Cerebellar nuclear complex (tissue), 1 donor: Measurements from ENCODE around the gene ATP6AP1.

Source experiments
- DNase-seq, 2 experiments: peaks; one replicate each; lab custom pipeline; 2025; lab: John Stamatoyannopoulos, UW

Gene ATP6AP1

DNA sequence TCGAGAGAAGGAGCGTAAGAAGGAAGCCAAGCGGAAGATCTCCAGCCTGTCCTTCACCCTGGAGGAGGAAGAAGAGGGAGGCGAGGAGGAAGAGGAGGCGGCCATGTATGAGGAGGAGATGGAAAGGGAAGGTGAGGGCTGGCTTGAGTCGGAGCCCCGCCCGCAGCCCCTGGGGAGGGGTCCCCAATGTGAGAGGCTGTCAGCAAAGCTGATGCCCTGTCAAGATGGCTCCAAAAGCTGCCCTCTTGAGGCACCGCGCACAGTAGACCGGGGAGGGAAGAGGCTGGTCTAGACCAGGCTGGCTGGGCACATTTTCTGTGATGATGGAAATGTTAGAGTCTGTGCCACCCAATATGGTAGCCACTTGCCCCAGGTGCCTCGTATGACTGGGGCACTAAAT lies 18.0 kb downstream of the ATP6AP1 start:
- DNase-seq = no peak

DNA sequence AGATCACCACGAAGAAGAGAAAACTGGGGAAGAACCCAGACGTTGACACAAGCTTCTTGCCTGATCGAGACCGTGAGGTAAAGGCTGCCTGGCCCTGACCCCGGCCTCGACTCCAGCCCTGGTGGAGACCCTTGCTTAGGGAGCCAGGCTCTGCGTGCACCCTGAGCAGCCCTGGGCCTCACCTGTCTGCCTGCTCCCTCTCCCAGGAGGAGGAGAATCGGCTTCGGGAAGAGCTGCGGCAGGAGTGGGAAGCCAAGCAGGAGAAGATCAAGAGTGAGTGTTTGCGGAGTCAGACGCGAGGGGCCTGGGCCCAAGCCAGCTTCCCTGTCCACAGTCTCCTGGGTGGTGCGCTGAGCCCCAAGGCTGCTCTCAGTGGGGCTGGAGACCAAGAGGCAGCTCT lies 20.0 kb downstream of the ATP6AP1 start:
- no peak for DNase-seq

DNA sequence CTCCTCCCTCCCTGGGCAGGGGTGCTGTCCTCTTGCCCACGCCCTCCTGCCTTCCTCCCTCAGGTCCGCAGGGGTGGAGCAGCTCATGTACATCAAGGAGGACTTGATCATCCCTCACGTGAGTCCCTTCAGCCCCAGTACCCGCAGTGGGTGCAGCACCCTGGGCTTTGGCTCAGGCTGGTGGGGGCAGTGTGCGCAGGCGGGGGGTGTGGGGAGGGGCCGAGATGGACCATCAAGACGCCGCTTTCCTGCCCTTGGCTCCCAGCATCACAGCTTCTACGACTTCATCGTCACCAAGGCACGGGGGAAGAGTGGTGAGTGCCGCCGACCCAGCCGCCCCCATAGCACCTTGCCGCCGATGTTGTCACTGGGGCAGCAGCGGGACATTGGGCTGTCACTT lies 21.1 kb downstream of the ATP6AP1 start:
- DNase-seq = no peak

DNA sequence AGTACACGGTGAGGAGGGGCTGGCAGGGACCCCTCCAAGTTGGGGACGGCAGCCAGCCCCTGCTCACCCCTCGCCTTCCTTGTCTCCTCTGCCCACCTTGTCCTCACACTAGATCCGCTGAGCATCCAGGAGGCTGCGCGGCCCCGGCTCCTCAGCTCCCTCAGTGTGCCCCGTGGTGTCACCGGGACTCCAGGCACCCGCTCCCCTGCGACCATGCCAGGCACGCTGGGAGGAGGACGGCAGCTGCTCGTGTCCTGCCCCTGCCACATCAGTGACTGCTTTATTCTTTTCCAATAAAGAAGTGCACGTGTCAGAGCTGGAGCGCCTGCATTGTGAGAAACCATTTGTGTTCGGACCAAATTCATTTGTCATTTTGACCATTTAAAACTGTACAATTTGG lies 21.8 kb downstream of the ATP6AP1 start:
- no peak for DNase-seq

DNA sequence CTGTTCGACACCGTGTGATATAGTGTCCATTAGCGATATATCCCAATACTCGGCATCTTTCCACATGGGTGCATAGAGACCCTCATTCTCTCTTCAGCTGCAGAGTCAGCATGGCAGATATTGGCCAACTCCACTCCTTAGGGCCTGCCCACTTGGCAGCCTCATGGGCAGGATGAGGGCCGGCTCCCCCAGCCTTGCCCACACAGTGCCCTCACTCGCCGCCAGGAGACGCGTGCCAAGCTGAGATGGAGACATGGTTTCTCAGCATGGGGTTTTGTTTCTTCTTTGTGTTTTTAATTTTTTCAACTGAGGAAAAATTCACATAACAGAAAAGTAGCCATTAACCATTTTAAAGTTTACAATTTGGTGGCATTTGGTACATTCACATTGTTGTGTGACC lies 24.3 kb downstream of the ATP6AP1 start:
- DNase-seq = no peak

DNA sequence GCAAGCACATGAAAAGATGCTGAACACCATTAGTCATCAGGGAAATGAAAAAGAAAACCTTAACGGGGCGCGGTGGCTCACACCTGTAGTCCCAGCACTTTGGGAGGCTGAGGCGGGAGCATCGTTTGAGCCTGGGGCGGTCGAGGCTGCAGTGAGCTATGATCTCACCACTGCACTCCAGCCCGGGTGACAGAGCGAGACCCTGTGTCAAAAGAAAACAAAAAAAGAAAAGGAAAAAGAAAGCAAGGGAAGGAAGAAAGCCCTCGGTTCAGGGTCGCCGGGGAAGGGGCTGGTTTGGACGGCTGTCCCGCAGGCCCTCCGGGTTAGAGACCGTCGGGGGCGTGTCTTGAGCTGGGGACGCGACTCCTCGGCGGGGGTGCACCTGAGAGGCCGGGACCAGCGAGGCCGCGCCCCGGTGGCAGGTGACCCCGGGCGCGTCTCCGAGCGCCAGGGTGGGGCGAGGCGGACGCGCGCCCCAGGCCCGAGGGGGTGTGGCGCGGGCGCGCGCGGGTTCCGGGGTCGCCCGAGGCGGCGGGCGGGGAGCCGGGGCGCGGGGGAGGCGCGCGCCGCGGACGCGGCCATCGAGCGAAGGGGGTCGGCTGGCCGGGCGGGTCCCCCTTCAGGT lies 29.1 kb downstream of the ATP6AP1 start:
- no peak for DNase-seq

DNA sequence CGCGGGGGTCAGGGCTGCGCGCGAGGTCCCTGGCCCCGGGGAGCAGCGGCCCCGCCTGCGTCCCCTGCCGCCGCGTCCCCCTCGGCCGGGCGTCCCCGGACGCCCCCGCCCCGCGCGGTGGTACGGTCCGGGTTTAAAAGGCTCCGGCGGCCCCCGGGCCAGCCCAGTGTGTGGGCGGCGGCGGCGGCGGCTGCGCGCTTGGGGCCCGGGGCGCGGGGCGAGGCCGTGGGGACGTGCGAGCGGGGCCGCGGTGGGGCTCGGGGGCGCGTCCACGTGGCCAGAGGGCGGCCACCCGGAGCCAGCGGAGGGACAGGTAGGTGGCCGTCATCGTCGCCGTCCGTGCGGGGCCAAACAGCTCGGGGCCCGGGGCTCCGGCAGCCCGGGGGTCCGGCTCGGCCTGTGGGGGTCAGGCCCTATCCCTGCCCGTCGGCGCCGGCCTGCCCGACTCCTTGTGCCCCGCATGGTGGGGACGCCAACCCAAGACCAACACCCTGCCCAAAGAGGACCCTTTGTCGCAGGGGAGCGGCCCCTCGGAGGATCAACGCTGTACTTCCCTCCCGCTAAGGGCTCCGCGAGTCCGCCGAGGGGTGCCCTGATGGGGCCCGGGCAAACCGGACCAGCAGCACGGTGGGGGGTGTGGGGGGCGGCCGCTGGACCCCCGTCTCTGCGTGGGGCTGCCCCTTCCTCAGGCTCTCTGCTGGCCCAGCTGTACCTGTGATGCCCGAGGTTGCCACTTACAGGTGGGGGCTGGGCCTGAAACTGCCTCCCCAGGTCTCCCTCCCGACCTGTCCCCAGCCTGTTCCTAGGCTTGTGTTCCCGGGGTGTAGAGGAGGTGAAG lies 29.9 kb downstream of the ATP6AP1 start, which contains the start of gene PLXNA3:
PLXNA3 (plus strand) TSS at position 166 of the 838 bp plus-strand sequence. CDS start 1,903 bp downstream, outside the sequence.
- no peak for DNase-seq

DNA sequence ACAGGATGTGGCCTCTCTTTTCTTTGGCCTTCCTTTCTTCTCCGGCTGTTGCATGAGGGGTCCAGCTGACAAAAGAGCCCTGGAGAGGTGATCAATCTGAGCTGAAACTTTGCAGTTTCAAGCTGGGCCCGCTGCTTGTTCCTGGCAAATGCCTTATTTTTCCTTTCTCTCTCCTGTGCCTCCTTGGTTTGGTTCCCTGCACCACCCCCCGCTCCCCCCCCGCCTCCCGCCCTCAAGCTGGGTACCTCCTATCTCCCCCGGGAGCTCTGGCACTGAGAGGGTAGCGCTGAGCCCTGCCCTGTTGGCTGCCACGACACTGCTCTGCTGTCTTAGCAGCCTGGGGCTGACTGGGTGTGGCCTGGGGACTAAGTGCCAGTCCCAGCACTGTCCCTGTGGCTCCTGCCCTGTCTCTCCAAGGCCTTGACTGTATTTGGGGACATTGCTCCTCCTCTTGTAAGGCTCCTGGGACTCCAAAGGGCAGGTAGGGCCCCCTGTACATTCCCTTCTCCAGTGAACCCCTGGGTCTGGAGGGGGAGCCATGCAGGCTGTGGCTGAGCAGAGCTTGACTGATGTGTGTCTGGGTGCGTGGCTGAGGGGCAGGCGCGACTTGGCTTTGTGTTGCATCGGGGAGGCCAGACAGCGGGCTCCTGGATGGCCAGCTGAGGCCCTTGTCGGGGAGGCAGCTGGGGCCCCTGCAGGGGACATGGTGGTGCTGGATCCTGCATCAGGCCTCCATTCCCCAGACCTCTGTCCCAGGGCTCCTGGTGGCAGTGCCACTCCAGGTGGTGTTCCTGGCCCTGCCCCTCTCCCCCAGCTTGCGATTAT lies 30.7 kb downstream of the ATP6AP1 start:
- DNase-seq = no peak

DNA sequence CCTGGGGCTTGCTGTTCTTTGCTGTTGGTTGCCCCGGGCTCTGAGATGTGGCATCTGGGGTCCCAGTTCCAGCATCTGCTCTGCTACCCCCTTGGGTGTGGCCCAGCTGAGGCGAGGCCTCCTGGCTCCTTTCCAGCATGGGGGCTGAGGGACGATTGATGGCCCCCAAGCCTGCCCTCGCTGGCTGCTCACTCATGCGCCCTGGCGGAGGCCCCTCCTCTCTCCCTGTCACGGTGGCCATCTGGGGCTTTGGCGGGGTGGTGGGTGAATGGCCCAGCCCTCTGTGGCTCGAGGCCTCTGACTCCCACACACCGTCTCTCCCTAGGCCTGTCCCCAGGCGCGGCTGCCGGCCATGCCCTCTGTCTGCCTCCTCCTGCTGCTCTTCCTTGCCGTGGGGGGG lies 31.4 kb downstream of the ATP6AP1 start:
- DNase-seq = no peak

DNA sequence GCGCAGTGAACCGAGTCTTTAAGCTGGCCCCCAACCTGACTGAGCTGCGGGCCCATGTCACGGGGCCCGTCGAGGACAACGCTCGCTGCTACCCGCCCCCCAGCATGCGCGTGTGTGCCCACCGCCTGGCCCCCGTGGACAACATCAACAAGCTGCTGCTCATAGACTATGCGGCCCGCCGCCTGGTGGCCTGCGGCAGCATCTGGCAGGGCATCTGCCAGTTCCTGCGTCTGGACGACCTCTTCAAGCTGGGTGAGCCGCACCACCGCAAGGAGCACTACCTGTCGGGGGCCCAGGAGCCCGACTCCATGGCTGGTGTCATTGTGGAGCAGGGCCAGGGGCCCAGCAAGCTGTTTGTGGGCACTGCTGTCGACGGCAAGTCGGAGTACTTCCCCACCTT lies 31.8 kb downstream of the ATP6AP1 start:
- DNase-seq = no peak

DNA sequence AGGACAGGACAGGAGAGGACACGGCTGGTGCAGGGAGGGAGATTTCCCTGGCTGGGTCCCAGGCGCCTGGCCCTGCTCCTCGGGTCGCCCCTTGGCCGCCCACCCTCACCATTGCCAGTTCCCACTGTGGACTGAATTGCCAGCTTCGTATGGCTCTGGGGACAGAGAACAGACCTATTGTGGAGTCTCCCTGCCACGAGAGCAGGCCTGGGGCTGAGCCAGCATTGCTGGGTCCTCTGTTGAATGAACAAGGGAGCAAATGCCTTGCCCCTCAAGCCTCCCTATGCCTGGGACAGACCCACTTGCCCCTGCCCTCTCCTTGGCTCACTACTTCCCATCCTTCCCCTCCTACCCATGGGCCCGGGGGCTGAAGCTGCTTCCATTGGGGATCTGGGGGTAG lies 33.9 kb downstream of the ATP6AP1 start:
- DNase-seq = no peak

DNA sequence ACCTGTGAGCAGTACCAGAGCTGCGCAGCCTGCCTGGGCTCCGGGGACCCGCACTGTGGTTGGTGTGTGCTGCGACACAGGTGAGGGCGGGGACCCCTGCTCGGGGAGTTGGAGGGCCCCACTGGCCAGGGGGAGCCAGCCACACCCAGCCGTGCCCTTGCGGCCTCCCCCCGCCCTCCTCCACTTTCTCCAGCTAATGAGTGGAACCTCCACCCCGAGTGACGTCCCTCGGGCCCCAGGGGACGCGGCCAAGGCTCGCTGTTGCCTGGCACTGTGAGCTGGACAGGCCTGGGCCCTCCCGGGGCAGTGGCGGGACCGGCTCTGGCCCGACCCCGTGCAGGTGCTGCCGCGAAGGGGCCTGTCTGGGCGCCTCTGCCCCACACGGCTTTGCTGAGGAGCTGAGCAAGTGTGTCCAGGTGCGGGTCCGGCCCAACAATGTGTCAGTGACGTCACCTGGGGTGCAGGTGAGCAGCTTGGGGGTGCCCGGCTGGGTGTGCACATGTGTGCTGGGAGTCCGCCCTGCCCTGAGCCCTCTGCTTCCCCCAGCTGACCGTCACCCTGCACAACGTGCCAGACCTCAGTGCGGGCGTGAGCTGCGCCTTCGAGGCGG lies 35.2 kb downstream of the ATP6AP1 start:
- no peak for DNase-seq

DNA sequence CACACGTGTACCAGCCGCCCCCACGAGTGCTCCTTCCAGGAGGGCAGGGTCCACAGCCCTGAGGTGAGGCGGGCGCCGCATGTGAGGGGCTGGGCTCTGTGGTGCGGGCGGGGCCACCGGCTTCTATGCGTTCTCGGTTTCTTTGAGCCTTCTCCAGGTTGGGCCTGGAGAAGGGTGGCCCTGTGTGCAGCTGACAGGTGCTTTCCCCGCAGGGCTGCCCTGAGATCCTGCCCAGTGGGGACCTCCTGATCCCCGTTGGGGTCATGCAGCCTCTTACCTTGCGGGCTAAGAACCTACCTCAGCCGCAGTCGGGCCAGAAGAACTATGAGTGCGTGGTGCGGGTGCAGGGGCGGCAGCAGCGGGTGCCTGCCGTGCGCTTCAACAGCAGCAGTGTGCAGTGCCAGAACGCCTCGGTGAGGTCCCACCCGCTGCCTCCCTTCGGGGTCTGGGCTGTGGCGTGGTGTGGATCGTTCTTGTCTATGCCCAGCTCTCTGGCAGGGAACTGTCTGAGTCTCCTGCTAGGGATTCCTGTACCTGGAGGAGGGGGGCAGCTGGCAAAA lies 36.4 kb downstream of the ATP6AP1 start:
- no peak for DNase-seq

DNA sequence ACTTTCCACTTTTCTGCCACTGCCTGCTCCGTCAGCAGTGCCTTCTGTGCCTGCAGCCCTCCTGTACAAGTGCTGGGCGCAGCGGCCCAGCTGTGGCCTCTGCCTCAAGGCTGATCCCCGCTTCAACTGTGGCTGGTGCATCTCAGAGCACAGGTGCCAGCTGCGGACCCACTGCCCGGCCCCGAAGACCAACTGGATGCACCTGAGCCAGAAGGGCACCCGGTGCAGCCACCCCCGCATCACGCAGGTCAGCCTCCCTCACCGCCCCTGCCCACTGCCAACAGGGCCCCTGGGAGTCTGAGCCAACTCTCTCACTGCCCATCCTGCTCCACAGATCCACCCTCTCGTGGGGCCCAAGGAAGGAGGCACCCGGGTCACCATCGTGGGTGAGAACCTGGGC lies 37.1 kb downstream of the ATP6AP1 start:
- no peak for DNase-seq

DNA sequence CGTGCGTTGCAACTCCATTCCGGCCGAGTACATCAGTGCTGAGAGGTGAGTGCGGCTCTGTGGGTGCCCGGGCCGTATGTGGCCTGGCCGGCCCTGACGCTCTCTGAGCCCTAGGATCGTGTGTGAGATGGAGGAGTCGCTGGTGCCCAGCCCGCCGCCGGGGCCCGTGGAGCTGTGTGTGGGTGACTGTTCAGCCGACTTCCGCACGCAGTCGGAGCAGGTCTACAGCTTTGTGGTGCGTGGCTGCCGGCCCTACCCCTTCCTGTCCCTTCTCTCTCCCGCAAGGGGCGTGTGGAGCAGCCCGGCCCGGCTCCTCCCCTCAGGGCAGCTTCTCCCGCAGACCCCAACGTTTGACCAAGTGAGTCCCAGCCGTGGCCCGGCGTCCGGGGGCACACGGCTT lies 37.6 kb downstream of the ATP6AP1 start:
- DNase-seq = no peak

DNA sequence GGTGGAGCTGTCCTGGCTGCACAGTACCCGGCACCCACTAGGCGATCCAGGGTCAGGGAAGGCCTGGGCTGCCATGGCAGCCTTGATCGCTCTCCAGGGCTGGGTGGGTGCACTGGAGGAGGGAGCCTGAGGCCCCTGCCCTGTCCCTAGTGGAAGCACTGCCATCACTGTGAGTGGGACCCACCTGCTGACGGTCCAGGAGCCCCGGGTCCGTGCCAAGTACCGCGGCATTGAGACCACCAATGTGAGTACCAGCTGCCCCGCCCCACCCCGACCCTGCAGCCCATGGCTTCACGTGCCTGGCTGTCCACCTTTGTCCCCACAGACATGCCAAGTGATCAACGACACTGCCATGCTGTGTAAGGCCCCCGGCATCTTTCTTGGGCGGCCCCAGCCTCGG lies 38.4 kb downstream of the ATP6AP1 start:
- no peak for DNase-seq

DNA sequence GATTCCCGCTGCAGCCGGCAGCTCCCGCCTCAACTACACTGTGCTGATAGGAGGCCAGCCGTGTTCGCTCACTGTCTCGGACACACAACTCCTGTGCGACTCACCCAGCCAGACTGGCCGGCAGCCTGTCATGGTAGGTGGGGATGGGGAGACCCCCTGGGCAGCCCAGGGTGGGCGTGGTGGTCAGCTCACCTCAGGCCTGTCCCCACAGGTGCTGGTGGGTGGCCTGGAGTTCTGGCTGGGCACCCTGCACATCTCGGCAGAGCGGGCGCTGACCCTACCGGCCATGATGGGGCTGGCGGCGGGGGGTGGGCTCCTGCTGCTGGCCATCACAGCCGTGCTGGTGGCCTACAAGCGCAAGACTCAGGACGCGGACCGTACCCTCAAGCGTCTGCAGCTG lies 39.1 kb downstream of the ATP6AP1 start:
- DNase-seq = no peak

DNA sequence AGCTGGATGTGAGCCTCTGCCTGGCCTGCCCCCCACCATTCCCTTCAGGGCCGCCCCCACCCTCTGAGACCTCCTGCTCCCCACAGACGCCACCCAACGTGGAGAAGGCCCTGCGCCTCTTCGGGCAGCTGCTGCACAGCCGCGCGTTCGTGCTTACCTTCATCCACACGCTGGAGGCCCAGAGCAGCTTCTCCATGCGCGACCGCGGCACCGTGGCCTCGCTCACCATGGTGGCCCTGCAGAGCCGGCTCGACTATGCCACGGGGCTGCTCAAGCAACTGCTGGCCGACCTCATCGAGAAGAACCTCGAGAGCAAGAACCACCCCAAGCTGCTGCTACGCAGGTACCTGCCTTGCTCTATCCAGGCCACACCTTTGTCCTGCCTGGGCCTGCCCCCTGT lies 39.7 kb downstream of the ATP6AP1 start:
- no peak for DNase-seq

DNA sequence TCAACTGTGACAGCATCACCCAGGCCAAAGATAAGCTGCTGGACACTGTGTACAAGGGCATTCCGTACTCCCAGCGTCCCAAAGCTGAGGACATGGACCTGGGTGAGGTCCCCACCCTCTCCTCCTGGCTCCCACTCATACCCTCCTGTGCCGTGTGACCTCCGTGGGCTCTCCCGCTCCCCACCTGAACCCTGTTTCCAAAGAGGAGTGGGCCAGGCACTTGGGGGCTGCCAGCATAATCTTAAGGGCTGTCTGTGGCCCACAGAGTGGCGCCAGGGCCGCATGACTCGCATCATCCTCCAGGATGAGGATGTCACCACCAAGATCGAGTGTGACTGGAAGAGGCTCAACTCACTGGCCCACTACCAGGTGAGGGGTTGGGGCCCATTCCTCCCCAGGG lies 40.6 kb downstream of the ATP6AP1 start:
- DNase-seq = no peak

DNA sequence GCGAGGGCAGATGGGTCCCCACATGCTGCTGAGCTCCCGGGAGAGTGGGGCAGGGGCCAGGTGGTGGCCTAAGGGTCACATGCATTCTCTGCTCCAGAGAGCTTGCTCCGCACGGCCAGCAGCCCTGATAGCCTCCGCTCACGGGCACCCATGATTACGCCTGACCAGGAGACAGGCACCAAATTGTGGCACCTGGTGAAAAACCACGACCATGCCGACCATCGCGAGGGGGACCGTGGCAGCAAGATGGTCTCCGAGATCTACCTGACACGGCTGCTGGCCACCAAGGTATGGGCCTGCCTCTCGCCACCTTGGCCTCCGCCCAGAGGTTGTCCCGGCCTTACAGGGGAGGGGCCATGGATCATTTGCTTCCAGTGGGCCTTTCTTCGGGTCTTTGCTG lies 41.4 kb downstream of the ATP6AP1 start:
- no peak for DNase-seq

DNA sequence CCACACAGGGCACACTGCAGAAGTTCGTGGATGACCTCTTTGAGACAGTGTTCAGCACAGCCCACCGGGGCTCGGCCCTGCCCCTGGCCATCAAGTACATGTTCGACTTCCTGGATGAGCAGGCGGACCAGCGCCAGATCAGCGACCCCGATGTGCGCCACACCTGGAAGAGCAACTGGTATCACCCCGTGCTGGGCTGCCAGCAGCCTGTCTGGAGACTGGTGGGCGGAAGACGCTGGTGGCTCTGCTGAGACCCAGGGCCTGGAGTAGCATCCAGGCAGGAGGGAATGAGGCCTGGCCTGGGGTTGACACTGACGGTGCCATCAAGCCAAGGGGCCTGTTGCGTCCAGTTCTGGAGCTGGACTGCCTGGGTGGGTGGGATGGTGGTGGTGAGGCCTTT lies 42.0 kb downstream of the ATP6AP1 start:
- DNase-seq = no peak
